ENCODE measurements around the gene RAB3GAP2. TPM values are rescaled to one million over a fixed set of nuclear protein-coding genes. Genes with fewer than 3 reads are reported as not detected.

RAB3GAP2 gene
- total and polyA plus RNA-seq, 10 of the 15 experiments (the other 5 are each of a cell fraction or from before 2014, with no cell fraction given), result 11.9 to 51.1 (median 24.4) TPM

DNA sequence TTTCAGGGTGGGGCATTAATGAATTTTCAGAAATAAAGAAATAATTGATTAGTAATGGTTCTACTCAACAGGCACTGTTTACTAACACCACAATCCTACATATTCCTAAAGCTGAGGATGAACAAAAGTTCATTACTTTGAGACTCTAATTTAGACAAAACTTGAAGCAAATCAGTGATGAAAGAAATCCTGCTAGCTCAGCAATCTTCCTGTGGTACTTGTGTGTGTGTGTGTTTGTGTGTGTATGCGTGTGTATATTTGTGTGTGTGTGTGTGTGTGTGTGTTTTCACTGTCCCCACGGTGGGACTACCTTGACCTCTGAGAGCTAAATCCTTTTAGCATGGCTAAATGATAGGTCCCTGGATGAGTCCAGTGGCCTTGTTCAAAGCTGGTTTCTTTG is 48.5 kb upstream of the RAB3GAP2 start:
- no peak for FAIRE-seq
- CTCF ChIA-PET, result interaction anchor here (0.6 to 1.4 kb wide), 3 partner anchors 24 to 417 kb away, joined by 3 to 5 read pairs (median 4); no protein-coding TSS in a partner anchor
- WGBS (ENCODE audit: insufficient coverage, insufficient replicate concordance, low lambda C conversion rate, missing lambda C conversion rate), result 43% methylated on average over 2 of the region's 2 CpGs

More for the DNA sequence above, 48.5 kb upstream of the RAB3GAP2 start:
- Histone ChIP-seq H2AFZ (ENCODE audit: control insufficient read depth, low read depth, low read length) (no peak overlapping the region), H3K36me3 (ENCODE audit: control insufficient read depth in 2 of 2, insufficient read depth in 2 of 2, low read length in 1 of 2) (no peaks in the 10 kb centered on the region), H3K9ac (ENCODE audit: control insufficient read depth, insufficient read depth, low read length) (no peak overlapping the region), H3K9me3 (replicated peaks; ENCODE audit: control insufficient read depth, insufficient read depth, low read length) (no peaks in the 10 kb centered on the region), H3K4me3 (no peak overlapping the region), H3K4me2 (ENCODE audit: control insufficient read depth, insufficient read depth) (no peak overlapping the region), H3K4me1 (ENCODE audit: control insufficient read depth, insufficient read depth, low read length) (no peaks in the 10 kb centered on the region), H4K20me1 (ENCODE audit: control insufficient read depth, insufficient read depth) (no peaks in the 10 kb centered on the region), H3K27ac (ENCODE audit: control insufficient read depth, insufficient read depth) (no peak overlapping the region), H3K27me3 (replicated peaks in 1 of 2; ENCODE audit: control insufficient read depth in 2 of 2, insufficient read depth in 2 of 2, low read length in 1 of 2) (no peaks in the 10 kb centered on the region), H3K79me2 (ENCODE audit: control insufficient read depth, insufficient read depth, low read length) (no peaks in the 10 kb centered on the region)
- ChIA-PET POLR2A (no interaction called here), RAD21 (ENCODE audit: unreplicated experiment) (interaction anchor here (1.2 kb wide), 1 partner anchor 39 kb away, joined by 3 read pairs; no protein-coding TSS in a partner anchor), SMC1A (ENCODE audit: uncharacterized antibody, unreplicated experiment) (interaction anchor here (0.9 kb wide), 1 partner anchor 101 kb away, joined by 3 read pairs; no protein-coding TSS in a partner anchor)
- ATAC-seq, result no peak
- intact Hi-C loops (cut with micrococcal nuclease; ENCODE audit: unreplicated experiment), result no loop called here
- DNase-seq (ENCODE audit: low read depth, low spot score), result no peak
- TF ChIP-seq, protein P1, sequence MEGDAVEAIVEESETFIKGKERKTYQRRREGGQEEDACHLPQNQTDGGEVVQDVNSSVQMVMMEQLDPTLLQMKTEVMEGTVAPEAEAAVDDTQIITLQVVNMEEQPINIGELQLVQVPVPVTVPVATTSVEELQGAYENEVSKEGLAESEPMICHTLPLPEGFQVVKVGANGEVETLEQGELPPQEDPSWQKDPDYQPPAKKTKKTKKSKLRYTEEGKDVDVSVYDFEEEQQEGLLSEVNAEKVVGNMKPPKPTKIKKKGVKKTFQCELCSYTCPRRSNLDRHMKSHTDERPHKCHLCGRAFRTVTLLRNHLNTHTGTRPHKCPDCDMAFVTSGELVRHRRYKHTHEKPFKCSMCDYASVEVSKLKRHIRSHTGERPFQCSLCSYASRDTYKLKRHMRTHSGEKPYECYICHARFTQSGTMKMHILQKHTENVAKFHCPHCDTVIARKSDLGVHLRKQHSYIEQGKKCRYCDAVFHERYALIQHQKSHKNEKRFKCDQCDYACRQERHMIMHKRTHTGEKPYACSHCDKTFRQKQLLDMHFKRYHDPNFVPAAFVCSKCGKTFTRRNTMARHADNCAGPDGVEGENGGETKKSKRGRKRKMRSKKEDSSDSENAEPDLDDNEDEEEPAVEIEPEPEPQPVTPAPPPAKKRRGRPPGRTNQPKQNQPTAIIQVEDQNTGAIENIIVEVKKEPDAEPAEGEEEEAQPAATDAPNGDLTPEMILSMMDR (IDR thresholded peaks at IDR 0.05 in 2 of 3, conservative IDR thresholded peaks at IDR 0.05 in 1 of 3; ENCODE audit: control insufficient read depth in 2 of 3, extremely low read depth in 1 of 3, insufficient read depth in 1 of 3, low read depth in 3 of 3, low read length in 3 of 3), result no peak
- no peak for TF ChIP-seq BMI1 (IDR thresholded peaks at IDR 0.05; ENCODE audit: borderline replicate concordance)
- TF ChIP-seq MTA3 (IDR thresholded peaks at IDR 0.05; ENCODE audit: borderline replicate concordance, low read length), result no peak
- no peak for TF ChIP-seq PAX5 (IDR thresholded peaks at IDR 0.05; ENCODE audit: borderline replicate concordance, low read depth, low read length)
- TF ChIP-seq, protein P2, sequence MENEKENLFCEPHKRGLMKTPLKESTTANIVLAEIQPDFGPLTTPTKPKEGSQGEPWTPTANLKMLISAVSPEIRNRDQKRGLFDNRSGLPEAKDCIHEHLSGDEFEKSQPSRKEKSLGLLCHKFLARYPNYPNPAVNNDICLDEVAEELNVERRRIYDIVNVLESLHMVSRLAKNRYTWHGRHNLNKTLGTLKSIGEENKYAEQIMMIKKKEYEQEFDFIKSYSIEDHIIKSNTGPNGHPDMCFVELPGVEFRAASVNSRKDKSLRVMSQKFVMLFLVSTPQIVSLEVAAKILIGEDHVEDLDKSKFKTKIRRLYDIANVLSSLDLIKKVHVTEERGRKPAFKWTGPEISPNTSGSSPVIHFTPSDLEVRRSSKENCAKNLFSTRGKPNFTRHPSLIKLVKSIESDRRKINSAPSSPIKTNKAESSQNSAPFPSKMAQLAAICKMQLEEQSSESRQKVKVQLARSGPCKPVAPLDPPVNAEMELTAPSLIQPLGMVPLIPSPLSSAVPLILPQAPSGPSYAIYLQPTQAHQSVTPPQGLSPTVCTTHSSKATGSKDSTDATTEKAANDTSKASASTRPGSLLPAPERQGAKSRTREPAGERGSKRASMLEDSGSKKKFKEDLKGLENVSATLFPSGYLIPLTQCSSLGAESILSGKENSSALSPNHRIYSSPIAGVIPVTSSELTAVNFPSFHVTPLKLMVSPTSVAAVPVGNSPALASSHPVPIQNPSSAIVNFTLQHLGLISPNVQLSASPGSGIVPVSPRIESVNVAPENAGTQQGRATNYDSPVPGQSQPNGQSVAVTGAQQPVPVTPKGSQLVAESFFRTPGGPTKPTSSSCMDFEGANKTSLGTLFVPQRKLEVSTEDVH (IDR thresholded peaks at IDR 0.05; ENCODE audit: low read depth, partially characterized antibody), result no peak
- no peak for TF ChIP-seq MYB (IDR thresholded peaks at IDR 0.05; ENCODE audit: borderline replicate concordance, low read depth, low read length)
- TF ChIP-seq CREM (IDR thresholded peaks at IDR 0.05; ENCODE audit: low read depth), result no peak
- no peak for TF ChIP-seq RUNX3 (IDR thresholded peaks at IDR 0.05; ENCODE audit: low read length)
- no peak for TF ChIP-seq GATAD2B (conservative IDR thresholded peaks at IDR 0.05; ENCODE audit: low read depth)
- TF ChIP-seq RELA (IDR thresholded peaks at IDR 0.05; ENCODE audit: borderline replicate concordance, partially characterized antibody), result no peak
- no peak for TF ChIP-seq EP300 (IDR thresholded peaks at IDR 0.05; ENCODE audit: borderline replicate concordance in 1 of 2, control insufficient read depth in 1 of 2, low read depth in 2 of 2, low read length in 2 of 2)
- TF ChIP-seq TCF3 (IDR thresholded peaks at IDR 0.05; ENCODE audit: borderline replicate concordance, insufficient read depth, low read depth, low read length), result no peak
- no peak for TF ChIP-seq SUPT20H (IDR thresholded peaks at IDR 0.05; ENCODE audit: borderline replicate concordance, control insufficient read depth, low read depth, low read length)
- no peak for TF ChIP-seq TAF1 (IDR thresholded peaks at IDR 0.05; ENCODE audit: borderline replicate concordance, low read depth, low read length)
- no TSS peak for BruUV-seq (replicated peaks)
- in situ Hi-C loops (cut with MboI), result no loop called here
